Measurements from ENCODE around the gene HCLS1.

DNA sequence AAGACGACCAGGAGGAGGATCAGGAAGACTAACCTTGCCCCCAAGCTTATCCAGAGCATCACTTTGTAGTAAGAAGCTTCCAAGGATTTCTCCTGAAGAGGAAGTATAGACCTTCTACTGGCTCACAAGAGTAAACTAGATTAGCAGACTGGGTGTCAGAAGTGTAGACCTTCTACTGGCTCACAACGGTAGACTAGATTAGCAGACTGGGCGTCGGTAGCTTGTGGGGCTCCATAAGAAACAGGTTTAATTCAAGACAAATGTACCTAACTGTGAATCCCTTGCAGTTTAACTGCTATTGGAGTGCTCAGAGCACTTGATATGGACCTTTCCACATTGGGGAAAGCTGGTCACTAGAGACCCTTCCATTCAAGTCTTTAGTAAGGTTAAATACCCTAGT, 54.6 kb downstream of the HCLS1 start:
- TF ChIP-seq POLR2A (IDR thresholded peaks at IDR 0.05; ENCODE audit: low read depth, low read length) (no peak), POU2F2 (IDR thresholded peaks at IDR 0.05; ENCODE audit: low read depth, low read length) (no peak), POLR2AphosphoS5 (IDR thresholded peaks at IDR 0.05; ENCODE audit: low read depth, low read length) (no peak), PAX5 (IDR thresholded peaks at IDR 0.05; ENCODE audit: insufficient read depth, low read length, severe bottlenecking) (no peak), TAF1 (IDR thresholded peaks at IDR 0.05; ENCODE audit: low read depth, low read length) (no peak)

All from GM12891 (cell line).